GM12892 (cell line): Measurements from ENCODE around the gene KRR1.

ENCODE experiments used
- POLR2AphosphoS5 ChIP-seq: IDR thresholded peaks from 2 replicates; pipeline ENCODE4 v1.6.1; 2011; ENCODE audit warnings: low read depth, low read length, control low read depth
- TAF1 ChIP-seq: IDR thresholded peaks from 2 replicates; pipeline ENCODE4 v1.6.1; 2011; ENCODE audit warnings: low read depth, mild to moderate bottlenecking, control low read depth, low read length, borderline replicate concordance

GRCh38 chr12:75471902-75472890 is 39.2 kb downstream of the KRR1 start:
- TF ChIP-seq TAF1 (no peak), POLR2AphosphoS5 (no peak)
